GM10847 (cell line): ENCODE measurements around the gene TBC1D24.

Experiments used
- POLR2A ChIP-seq: IDR thresholded peaks from 2 replicates; pipeline ENCODE4 v1.6.1; 2011; ENCODE audit not compliant: insufficient read length; ENCODE audit errors: extremely low read depth

TBC1D24 gene

GRCh38 chr16:2472488-2472864, 2.5 kb upstream of the TBC1D24 start:
- no peak for TF ChIP-seq POLR2A

GRCh38 chr16:2472885-2473445, 2.0 kb upstream of the TBC1D24 start:
- TF ChIP-seq POLR2A: no peak

GRCh38 chr16:2473446-2473926, 1.4 kb upstream of the TBC1D24 start:
- no peak for TF ChIP-seq POLR2A

- no peak for TF ChIP-seq POLR2A
Measured at GRCh38 chr16:2473999-2474876, 689 bp upstream of the TBC1D24 start.

- TF ChIP-seq POLR2A: no peak
Measured at GRCh38 chr16:2475413-2476344, 752 bp downstream of the TBC1D24 start.

- TF ChIP-seq POLR2A: no peak
Measured at GRCh38 chr16:2476345-2476720, 1.4 kb downstream of the TBC1D24 start.

GRCh38 chr16:2476741-2477140, 1.8 kb downstream of the TBC1D24 start:
- no peak for TF ChIP-seq POLR2A

- no peak for TF ChIP-seq POLR2A
Measured at GRCh38 chr16:2477327-2477726, 2.4 kb downstream of the TBC1D24 start.

- TF ChIP-seq POLR2A: no peak
Measured at GRCh38 chr16:2478279-2478678, 3.4 kb downstream of the TBC1D24 start.

- TF ChIP-seq POLR2A: no peak
Measured at GRCh38 chr16:2480948-2481347, 6.0 kb downstream of the TBC1D24 start.

GRCh38 chr16:2481676-2482075, 6.7 kb downstream of the TBC1D24 start:
- TF ChIP-seq POLR2A: no peak

- no peak for TF ChIP-seq POLR2A
Measured at GRCh38 chr16:2482249-2482648, 7.3 kb downstream of the TBC1D24 start.

- TF ChIP-seq POLR2A: no peak
Measured at GRCh38 chr16:2482708-2483534, 8.0 kb downstream of the TBC1D24 start.
